HepG2 (cell line): ENCODE results near the gene CTSW. TPM values are rescaled to one million over a fixed set of nuclear protein-coding genes. Genes with fewer than 3 reads are reported as not detected.

Source experiments
- NFIC ChIP-seq: IDR thresholded peaks from 2 replicates; pipeline ENCODE4 v1.6.1; 2012; ENCODE audit warnings: mild to moderate bottlenecking, low read length, inconsistent platforms
- THRA ChIP-seq: sonication (generic); formaldehyde crosslinking; IDR thresholded peaks from 2 replicates; pipeline ENCODE4 v1.4.0; 2020; ENCODE audit warnings: missing genetic modification reagents, borderline replicate concordance
- ZNF224 ChIP-seq: sonication (generic); formaldehyde crosslinking; IDR thresholded peaks from 2 replicates; pipeline ENCODE4 v1.5.0; 2020; ENCODE audit warnings: mild to moderate bottlenecking, missing genetic modification reagents
- ZNF225 ChIP-seq: sonication (generic); formaldehyde crosslinking; IDR thresholded peaks from 2 replicates; pipeline ENCODE4 v1.4.0; 2020; ENCODE audit warnings: mild to moderate bottlenecking, missing genetic modification reagents
- ZNF343 ChIP-seq: sonication (generic); formaldehyde crosslinking; IDR thresholded peaks from 2 replicates; pipeline ENCODE4 v1.4.0; 2020; ENCODE audit warnings: mild to moderate bottlenecking, missing genetic modification reagents
- ZNF768 ChIP-seq: sonication (generic); formaldehyde crosslinking; IDR thresholded peaks from 2 replicates; pipeline ENCODE4 v1.4.0; 2020; ENCODE audit warnings: missing genetic modification reagents
- ZNF878 ChIP-seq: sonication (generic); formaldehyde crosslinking; IDR thresholded peaks from 2 replicates; pipeline ENCODE4 v1.8.1; 2023; ENCODE audit warnings: mild to moderate bottlenecking, missing genetic modification reagents, moderate library complexity
- polyA plus RNA-seq, 8 experiments: library from polyadenylated mRNA; depleted of rRNA in 3 of 8; stranded (reverse) in 7 of 8; unstranded in 1 of 8; fragments of >200 nt; fragmentation: Illumina TruSeq in 4 of 8; extraction: Trizol in 4 of 8; gene quantifications; 2 replicates each; pipeline versions ENCODE4 v1.2.1 to v1.2.3, GENCODE V29; 2011 to 2016; ENCODE audit warnings: low read depth in 4 of 8, missing spikeins in 1 of 8, mixed read lengths in 1 of 8; ENCODE audit not compliant: insufficient read depth in 1 of 8
- total RNA-seq, 5 experiments: library from RNA; depleted of rRNA; stranded (reverse); fragments of >200 nt; fragmentation: Illumina TruSeq; extraction: Trizol; gene quantifications; 2 replicates each; pipeline ENCODE4 v1.2.3, GENCODE V29; 2016; ENCODE audit warnings: low read depth in 1 of 5
- TF ChIP-seq, protein P1 (sequence below): sonication (generic); formaldehyde crosslinking; IDR thresholded peaks from 2 replicates; pipeline ENCODE4 v1.4.0; 2020; ENCODE audit warnings: missing genetic modification reagents, low read depth, mild to moderate bottlenecking, borderline replicate concordance
- TF ChIP-seq, protein P2 (sequence below): sonication (generic); formaldehyde crosslinking; IDR thresholded peaks from 2 replicates; pipeline ENCODE4 v1.4.0; 2020; ENCODE audit warnings: missing genetic modification reagents

CTSW gene
- total and polyA plus RNA-seq, 2 of the 13 experiments (the other 11 are each of a cell fraction or from before 2014, with no cell fraction given): 0.09 TPM; not detected in 1

GRCh38 chr11:65888163-65888814 lies 8.7 kb downstream of the CTSW start, which contains the start of gene FIBP (continued):
- TF ChIP-seq, protein P1, sequence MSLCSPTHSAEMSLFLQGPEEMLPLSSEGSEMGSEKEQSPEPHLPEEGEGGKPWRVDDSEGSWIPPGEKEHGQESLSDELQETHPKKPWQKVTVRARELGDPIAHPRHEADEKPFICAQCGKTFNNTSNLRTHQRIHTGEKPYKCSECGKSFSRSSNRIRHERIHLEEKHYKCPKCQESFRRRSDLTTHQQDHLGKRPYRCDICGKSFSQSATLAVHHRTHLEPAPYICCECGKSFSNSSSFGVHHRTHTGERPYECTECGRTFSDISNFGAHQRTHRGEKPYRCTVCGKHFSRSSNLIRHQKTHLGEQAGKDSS (CRISPR knock-in tag): peak; percentile 61; the same call in 1 of the 2 replicates
- peak; percentile 61; the same call in 1 of the 2 replicates for TF ChIP-seq ZNF224 (CRISPR knock-in tag)
- TF ChIP-seq, protein P2, sequence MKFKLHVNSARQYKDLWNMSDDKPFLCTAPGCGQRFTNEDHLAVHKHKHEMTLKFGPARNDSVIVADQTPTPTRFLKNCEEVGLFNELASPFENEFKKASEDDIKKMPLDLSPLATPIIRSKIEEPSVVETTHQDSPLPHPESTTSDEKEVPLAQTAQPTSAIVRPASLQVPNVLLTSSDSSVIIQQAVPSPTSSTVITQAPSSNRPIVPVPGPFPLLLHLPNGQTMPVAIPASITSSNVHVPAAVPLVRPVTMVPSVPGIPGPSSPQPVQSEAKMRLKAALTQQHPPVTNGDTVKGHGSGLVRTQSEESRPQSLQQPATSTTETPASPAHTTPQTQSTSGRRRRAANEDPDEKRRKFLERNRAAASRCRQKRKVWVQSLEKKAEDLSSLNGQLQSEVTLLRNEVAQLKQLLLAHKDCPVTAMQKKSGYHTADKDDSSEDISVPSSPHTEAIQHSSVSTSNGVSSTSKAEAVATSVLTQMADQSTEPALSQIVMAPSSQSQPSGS (CRISPR knock-in tag): peak; percentile 56; the same call in 1 of the 2 replicates
- TF ChIP-seq ZNF878: 0 out of 2 replicates have a peak, but pooled peaks have one; percentile 72
- peak; percentile 17; the same call in 1 of the 2 replicates for TF ChIP-seq THRA (CRISPR knock-in tag)
- no peak for TF ChIP-seq ZNF768
- TF ChIP-seq NFIC: no peak
- TF ChIP-seq ZNF343 (CRISPR knock-in tag): no peak
- no peak for TF ChIP-seq ZNF225
- TF ChIP-seq, all 625 proteins: peak for 211
